Measurements from ENCODE around the gene TIPARP.
A peak's percentile ranks its signal among the peaks of the same experiment; 100 is the strongest.
"Not testable (repeated sequence)": the region's sequence is repeated elsewhere in the genome, so short reads cannot be mapped to it uniquely, and the experiment has no call there.

The TIPARP gene

GRCh38 chr3:156644958-156645357, 29.4 kb upstream of the TIPARP start:
- DNase-seq, result no peak

- no peak for DNase-seq
These were observed 27.4 kb upstream of the TIPARP start for GRCh38 chr3:156646958-156647357.

- DNase-seq, result no peak
These were observed 26.3 kb upstream of the TIPARP start for GRCh38 chr3:156648086-156648485.

- DNase-seq, result no peak
These were observed 24.7 kb upstream of the TIPARP start for GRCh38 chr3:156649681-156650080.

- not testable (repeated sequence) for DNase-seq
These were observed 21.7 kb upstream of the TIPARP start for GRCh38 chr3:156652661-156653060.

- DNase-seq, result no peak
These were observed 19.6 kb upstream of the TIPARP start for GRCh38 chr3:156654834-156655233.

- DNase-seq, result no peak
These were observed 18.4 kb upstream of the TIPARP start for GRCh38 chr3:156655819-156656550.

GRCh38 chr3:156657440-156657839, 16.9 kb upstream of the TIPARP start:
- no peak for DNase-seq

GRCh38 chr3:156657862-156658731, 16.3 kb upstream of the TIPARP start:
- DNase-seq, result no peak

- DNase-seq, result no peak
These were observed 15.7 kb upstream of the TIPARP start for GRCh38 chr3:156658732-156659090.

- no peak for DNase-seq
These were observed 15.1 kb upstream of the TIPARP start for GRCh38 chr3:156659260-156659659.

- DNase-seq, result no peak
These were observed 13.2 kb upstream of the TIPARP start for GRCh38 chr3:156661155-156661554.

GRCh38 chr3:156664011-156664830, 10.2 kb upstream of the TIPARP start:
- no peak for DNase-seq

- no peak for DNase-seq
These were observed 9.6 kb upstream of the TIPARP start for GRCh38 chr3:156664831-156665178.

GRCh38 chr3:156665291-156665690, 9.1 kb upstream of the TIPARP start:
- DNase-seq, result no peak

- DNase-seq, result no peak
These were observed 8.3 kb upstream of the TIPARP start for GRCh38 chr3:156666073-156666472.

- DNase-seq, result no peak
These were observed 6.2 kb upstream of the TIPARP start for GRCh38 chr3:156668073-156668763.

GRCh38 chr3:156670077-156670476, 4.3 kb upstream of the TIPARP start:
- no peak for DNase-seq

GRCh38 chr3:156670652-156671051, 3.7 kb upstream of the TIPARP start:
- DNase-seq, result no peak

- DNase-seq, result no peak
These were observed 701 bp upstream of the TIPARP start for GRCh38 chr3:156673732-156674045.

- peak; percentile 88 for DNase-seq
These were observed 780 bp downstream of the TIPARP start for GRCh38 chr3:156674911-156675829.
